Measurements from ENCODE around the gene AFAP1.

AFAP1 gene

DNA sequence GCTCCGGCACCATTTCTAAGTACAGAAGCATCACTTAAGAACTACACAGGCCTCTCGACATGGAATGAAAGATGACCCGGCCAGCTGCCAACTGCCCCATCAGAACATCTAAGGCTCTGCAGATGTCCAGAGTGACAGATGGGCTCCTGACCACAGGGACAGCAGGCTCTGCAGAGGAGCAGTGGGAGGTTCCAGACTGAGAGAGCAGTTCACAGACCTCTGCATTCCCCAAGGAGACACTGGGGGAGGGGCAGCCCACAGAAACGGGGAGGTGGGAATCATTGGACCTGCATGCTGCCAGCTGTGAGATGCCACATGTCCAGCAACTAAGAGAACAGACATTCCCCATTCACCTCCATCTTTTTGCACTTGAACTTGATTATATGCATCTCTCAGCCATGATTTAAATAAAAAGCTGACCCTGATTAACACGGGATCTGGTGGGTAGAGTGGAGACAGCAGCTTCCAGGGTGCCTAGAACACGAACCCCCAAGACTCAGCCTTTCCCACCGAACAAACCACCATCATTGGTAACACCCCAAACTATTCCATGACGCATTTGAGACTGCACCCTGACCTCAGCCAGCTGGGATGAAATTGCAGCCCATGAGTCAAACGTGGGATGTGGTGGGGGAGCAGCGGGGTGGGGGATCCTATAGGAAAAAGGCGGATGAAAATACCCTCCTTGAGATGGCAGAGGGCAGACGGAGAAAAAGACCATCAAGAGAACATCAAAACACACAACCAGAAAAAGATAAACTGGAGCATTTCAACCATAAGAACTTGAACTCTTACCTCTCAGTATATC, 47.2 kb downstream of the AFAP1 start:
- DNase-seq: peak; percentile 41

DNA sequence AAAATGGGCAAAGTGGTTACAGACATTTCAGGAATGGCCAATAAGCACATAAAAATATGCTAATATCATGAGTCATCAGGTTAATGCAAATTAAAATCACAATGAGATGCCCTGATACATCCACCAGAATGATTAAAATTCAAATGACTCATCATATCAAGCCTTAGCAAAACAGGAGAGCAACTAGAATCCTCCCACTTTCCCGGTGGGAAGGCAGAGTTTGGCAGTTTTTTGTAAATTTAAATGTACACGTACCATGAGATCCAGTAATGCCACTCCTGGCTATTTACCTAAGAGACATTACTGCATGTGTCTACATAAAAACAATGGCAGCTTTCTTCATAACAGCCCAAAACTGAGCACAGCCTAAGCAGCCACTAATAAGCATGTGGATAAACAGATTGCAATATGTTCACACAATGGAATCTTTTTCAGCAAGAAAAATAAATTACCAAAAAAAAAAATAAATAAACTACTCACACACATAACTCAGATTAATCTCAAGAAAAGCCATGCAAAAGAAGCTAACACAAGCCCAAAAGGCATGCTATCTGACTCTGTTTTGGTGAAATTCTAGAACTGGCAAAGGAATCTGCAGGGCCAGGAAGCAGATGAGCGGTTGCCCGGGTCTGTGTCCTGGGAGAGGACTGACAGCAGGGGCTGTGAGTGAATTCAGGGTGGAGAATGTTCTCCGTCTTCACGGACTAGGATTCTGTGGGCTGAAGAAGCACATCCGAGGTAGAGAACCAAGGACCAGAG, 48.8 kb downstream of the AFAP1 start:
- no peak for DNase-seq

DNA sequence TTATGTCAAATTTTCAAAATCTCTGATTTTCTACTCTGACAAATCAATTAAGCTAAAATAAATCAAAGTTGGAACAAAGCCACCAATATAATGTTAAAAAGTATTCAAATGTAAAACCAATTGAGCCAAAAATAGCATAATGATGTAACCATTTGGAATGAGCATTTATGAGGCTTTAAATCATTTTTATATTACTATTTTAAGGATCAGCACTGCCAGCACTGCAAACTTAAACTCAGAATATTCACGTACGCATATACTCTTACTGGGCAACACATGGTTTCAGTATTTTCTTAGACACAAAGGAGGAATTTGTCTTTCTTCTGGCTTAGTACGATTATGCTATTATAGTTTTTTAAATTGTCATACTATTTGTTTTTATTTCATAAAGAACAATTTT, 52.2 kb downstream of the AFAP1 start:
- DNase-seq: no peak

DNA sequence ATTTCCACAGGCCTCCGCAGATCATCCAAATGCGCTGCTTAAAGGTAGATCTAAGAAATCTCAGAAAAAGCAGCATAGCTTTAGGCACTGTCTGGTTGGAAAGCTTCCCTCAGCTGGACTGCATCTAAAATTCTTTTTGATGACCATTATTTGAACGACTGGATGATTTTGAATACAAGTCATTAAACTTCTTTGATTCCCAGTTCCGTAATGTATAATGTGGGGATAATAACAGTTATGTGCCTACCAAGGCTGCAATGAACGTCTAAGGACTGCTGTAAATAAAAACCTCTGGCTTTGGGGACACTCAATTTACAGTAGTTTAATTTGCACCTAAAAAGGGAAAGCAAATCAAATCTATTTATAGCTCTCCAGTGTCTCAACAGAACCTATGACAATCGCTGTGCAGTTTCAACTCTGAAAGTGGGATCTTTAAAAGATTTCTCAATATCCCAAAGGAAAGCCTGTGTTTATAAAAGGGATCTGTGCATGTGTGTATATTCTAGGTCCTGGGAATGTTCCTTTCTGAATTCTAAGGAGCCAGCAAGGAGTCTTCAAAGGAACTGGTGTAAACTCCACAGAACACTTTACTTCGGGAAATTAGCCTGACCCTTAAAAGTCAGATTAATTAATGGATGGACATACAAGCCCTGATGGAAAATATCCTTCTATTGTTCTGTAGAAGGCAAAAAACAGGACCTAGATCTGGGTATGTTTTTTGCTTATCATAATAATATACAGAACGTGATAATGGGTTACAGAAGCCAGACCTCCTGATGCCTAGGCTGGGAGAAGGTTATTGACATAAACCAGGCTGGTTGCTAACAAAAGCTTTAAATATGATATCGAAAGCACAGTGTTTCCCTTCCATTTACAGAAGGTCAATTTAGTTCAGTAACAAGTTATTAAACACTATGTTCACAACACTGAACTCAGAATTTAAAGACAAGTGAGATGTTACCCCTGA, 53.4 kb downstream of the AFAP1 start:
- no peak for DNase-seq

DNA sequence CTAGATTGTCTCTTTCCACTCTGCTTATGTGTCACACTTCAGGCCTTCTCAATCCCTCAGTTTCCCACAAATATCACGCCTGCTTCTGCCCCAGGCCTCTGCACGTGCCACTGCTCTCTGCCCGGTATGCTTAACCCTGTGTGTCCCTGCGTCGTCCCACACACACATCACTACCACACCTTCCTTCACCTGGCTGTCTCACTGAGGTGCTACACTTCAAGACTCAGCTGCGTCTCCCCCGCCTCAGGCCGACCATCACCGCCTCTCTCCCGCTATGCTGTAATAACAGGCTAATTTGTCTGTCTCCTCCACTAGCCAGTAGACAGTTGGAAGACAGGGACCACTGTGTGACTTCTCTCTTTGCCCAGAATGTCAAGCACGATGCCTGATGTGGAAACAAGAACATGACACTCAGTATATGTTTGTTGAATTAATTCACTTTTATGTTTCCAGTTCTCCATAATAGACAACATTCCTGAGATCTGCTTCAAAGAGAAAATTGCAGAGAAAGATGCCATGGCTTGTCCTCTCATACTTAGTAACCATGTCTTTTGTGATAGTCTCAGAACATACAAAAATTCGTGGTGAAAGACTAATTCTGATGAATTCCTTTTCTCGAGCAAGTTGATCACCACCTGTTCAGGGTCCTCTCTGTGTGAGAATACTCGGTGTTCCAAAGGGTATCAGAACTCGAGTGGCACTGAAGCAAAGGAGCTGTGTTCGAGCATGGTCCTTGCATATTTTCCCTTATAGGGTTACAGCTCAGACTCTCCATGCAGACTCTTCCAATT, 54.2 kb downstream of the AFAP1 start:
- no peak for DNase-seq

DNA sequence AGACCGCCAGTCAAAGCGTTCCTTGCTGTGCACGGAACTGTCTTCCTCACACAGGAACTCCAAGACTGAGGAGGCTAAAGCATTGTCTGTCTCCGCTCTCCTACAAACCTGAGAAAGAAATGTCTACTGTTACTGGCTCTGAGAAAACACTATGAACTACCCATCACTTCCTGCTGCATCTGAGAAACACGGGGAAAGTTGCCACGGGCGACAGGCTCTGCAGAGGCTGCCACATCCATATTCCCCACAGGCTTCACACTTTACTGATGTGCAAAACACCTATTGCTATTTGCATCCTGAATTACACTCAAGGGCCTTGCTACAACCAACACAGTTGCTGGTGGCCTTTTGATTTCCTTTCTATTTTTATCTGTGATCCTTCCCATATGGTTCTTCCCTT, 59.0 kb downstream of the AFAP1 start:
- no peak for DNase-seq

DNA sequence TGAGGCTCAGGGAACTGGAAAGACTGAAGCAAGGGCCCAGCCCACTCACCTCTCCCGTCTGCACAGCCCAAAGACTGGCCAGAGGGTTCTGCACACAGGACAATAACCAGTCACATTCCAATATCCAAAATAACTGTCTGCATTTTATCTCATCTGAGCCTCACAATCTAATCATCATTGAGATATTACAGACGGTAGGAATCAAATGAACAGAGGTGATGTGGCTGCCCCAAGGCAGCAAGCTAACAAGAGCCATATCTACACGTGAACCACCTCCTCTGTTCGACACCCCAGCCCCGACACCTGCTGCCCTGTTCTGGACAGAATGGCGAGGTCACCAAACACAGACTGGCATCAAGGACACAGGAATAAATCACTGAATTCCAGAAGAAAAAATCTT, 60.5 kb downstream of the AFAP1 start:
- no peak for DNase-seq

DNA sequence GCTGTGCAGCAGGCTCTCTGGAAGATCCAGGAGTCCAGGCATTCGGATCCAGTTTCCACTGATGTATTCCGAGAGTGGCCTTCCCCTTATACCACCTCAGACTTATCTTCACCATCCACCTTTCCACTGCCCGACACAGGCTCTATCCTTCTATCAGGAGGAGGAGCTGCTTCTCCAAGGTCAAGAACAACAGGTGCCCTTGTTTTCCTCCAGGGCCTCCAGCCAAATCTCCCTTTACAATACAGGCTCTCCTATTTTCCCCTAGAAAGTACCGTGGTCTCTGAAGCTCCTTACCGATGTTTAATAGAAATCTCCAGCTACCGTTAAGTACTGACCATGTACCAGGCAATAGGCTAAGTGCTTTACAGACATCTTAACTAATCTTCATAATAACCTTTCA, 61.3 kb downstream of the AFAP1 start:
- DNase-seq: no peak

DNA sequence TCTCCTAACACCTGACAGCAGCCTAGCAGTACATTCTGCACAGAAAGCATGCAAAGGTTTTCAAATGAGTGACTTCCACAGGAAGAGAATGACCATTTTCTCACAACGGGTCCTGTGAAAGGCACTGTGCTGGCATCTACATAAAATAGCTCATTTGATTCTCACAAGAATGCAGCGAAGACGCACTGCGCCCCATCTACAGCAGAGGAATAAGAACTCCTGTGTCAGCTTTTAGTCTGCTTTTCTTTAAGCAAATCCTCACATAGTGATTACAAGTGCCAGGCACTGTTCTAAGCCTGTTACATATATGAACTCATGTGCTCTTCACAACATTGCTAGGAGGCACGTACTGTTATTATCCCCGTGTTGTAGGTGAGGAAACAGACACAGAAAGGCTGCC, 62.5 kb downstream of the AFAP1 start:
- no peak for DNase-seq

DNA sequence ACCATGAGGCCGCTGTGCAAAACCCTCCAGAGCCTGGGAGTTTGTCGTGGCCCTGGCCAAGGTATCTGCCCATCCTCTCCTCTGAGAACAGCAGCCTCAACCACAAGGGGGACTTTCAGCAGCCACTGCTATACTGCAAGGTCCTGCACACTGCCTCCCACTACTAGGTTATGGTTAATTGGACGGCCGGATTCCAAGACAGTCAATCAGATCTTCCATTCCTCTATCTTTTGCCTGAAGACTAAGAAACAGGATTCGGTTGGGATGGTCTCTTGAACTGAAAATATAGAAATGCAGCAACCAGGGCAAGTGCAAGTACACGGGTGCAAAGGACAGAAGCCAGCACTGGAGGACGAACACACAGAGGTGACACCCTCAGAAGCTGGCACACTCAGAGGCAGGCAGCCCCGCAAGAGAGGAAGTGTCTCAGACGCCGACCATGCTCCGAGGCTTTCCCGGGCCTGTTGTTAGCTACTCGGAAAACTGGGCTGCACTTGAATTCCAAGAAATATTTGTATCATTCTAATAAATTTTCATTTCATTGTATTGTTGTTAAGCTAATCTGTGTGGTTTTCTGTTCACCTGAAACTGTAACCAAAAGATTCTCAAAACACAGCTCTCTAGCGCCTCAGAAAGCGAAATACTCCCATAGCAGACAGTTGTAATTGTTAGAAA, 63.3 kb downstream of the AFAP1 start:
- no peak for DNase-seq

DNA sequence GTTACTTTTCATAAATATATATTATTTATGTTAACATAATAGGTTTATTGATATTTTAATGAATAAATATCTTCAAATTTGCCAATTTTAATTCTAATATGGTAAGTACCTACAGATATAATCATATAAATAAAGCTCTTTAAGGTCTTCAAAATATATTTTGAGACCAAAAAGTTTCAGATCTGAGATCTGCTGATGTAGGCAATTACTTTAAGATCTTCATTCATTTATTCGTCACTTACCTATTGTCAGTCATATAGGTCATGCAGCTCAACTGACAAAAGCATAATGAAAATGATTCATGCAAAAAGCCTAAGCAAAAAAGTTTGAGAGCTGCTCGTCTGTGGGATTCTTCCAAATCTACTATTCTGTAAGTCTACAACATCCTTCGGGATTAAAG, 64.8 kb downstream of the AFAP1 start:
- DNase-seq: no peak

DNA sequence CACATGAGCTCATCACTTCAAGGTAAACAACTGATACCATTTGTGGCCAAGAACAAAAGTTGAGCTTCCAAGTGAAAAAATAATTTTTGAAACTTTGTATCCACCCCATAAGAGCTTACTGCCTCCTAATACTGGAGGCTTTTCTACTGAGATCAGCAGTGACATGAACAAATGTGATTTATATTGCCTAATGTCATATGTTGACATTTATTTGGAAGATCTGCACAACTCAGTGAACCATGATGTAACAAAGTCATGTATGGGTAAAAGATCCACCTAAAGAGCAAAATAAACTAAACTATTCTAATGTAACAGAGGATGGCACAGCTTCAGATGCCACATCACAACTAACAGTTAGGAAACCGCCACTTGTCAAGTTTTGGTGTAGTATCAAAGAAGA, 65.8 kb downstream of the AFAP1 start:
- DNase-seq: no peak

DNA sequence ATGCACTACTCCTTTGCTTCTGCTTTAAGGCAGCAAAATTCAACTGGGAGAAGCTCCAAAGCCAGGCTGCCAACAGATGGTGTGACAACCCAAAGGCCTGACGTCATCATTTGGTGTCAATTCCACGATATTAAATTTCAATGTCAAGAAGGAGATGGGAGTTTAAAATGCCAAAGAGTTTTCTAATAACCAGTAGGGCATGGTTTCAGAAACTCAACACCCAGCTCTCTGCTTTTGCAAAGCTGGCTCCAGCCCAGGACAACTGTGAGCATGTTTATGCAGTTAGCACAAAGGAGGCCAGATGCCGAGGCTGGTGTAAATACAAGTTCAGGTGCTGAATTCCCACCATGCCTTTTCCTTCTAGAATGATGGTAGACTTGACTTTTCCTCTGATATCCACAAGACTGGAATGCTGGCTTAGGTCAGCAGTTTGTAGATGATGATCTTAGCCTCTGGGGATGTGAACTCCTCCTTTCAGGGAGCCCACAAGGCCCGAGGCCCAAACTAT, 67.3 kb downstream of the AFAP1 start:
- peak; percentile 26 for DNase-seq

DNA sequence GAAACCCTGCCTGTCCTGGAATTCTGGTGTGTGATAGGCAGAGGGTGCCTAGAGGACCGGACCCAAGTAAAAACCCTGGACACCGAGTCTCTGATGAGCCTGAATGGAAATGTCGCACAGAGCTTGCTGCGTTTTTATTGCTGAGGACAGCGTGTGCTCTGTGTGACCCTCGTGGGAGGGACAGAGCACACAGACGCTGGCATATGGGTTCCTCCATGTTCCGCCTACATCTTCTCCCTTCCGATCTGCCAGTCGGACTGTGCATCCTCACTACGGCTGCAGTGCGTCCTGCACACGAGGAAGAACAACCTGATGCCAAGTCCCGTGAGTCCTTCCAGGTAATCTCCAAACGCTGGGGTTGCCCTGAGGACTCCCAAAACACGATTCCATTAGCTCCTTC, 68.3 kb downstream of the AFAP1 start:
- no peak for DNase-seq

DNA sequence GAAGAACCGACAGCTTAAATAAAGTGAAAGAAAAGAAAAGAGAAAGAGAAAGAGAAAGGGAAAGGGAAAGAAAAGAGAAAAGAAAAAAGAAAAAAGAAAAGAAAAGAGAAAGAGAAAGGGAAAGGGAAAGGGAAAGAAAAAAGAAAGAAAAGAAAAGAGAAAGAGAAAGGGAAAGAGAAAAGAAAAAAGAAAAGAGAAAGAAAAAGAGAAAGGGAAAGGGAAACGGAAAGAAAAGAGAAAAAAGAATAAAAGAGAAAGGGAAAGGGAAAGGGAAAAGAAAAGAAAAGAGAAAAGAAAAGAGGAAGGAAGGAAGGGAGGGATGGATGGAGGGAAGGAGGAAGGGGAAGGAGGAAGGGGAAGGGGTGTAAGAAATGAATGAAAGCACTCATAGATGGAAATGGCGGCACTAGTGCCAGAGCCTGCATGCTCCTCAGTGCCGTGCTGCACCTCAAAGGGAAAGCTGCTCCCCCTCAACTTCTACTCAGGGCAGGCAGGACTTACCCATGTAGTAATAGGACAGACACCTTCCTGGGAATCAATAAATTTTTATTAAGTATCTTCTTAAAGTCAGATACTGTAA, 70.7 kb downstream of the AFAP1 start:
- DNase-seq: no peak

DNA sequence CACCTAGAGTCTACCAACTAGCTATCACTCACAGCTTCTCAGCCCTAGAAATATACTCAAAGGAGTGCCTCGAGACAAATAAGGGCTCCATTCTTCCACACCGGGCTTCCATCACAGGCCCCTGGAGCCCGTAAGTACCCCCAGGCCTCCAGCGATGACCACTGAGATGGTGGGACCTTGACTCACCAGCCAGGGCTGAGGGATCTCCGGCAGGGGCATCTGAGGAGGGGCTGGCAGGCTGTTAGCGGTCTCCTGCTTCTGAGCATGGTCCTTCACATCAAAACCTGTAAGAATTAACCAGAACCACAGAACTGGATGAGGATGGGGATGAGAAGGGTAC, 71.3 kb downstream of the AFAP1 start:
- DNase-seq: no peak

DNA sequence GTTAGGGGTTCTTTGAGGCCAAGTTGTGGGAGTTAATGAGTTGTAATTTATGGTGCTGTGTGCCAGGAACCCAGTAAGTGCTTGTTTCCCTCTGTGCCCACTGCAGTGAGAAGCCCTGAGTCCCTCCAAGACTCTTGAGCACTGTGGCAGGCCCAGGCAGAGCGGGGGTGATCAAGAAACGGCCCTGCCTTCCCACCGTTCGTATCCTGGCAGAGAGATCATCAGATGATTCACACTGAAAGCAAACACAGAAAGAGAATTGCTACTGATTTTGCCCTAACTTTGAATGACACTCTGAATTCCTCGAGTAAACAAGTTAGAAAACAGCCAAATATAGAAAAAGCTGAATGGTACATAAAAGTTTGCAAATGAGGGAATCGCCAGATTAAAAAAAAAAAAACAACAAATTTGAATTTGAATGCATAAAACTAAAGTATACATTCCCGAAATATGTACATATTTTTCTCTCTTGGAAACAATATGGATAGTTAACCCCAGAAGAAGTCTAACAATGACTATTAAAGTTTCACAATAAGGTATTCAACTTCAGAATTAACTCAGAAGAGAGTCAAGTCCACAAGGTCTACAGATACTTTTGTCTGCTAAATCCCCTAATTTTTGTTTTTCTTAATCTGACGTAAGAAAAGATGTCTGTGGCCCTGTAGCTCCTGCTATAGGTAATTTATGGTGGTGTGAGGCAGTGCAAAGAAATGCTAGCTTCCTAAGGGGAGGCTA, 71.8 kb downstream of the AFAP1 start:
- no peak for DNase-seq

DNA sequence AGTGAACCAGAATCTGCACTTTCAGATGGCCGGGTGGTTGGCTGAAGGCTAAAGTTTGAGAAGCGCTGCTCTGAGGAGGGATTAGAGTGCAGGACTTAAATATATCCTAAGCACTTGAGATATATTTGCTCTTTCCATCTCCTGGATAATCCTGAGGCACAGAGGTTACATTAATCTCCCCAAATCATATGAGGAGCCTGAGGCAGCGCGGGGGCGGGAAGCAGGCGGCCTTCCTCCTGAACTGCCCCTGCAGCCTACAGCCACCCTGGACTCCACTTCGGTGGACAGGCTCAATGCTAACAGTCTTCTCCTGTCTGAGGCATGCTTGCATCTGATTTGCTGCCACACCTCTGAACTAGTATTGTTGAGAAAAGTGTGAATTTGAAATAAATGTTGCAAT, 72.5 kb downstream of the AFAP1 start:
- DNase-seq: no peak

DNA sequence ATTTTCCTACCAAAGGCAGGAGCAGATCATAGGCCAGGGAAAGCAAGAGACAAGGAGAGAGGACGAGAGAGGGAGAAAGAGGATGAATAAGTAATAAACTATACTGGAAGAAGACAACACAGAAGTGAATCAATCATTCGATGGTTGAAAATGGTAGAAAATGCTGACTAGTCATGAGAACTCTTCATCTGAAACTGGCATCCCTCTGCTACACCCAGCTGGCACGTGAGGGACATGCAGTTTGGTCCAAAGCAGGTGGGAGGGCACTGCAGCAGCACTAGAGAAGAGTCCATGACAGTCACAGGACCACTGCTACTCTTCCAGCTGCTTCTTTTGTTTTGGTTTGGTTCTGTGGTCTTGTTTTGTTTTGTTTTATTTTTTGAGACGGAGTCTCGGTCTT, 74.1 kb downstream of the AFAP1 start:
- DNase-seq: no peak

DNA sequence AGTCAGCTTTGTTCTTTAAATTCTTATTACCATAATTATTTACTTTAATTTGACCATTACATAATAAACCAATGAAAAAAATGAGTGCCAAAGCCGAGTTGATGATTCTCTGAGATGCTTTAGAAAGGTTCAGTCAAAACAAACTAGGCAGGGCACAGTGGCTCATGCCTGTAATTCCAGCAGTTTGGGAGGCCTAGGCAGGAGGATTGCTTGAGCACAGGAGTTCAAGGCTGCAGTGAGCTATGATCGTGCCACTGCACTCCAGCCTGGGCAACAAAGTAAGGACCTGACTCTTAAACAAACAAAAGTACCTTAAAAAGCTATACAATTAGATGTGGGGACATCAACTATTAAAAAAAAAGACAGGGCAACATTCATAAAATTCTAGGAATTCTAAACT, 75.0 kb downstream of the AFAP1 start:
- DNase-seq: no peak

Measured in right kidney (tissue), 1 donor.